PC-9 (cell line): Measurements from ENCODE around the gene NUP210.

Source experiments
- CTCF ChIP-seq: fragments of 200-600 bp; sonication (generic); conservative IDR thresholded peaks from 2 replicates; pipeline ENCODE4 v1.6.1; 2017; ENCODE audit warnings: mixed run types, antibody characterized with exemption, mild to moderate bottlenecking, moderate library complexity
- EZH2 ChIP-seq: fragments of 200-600 bp; sonication (generic); IDR thresholded peaks from 2 replicates; pipeline ENCODE4 v1.8.0; 2017; ENCODE audit warnings: antibody characterized with exemption, low read depth

GRCh38 chr3:13393427-13394360 is 26.4 kb downstream of the NUP210 start:
- no peak for TF ChIP-seq CTCF
- no peak for TF ChIP-seq EZH2
